HUES6 (cell line): ENCODE data around the gene ADAM15.

ENCODE experiments used
- H3K27ac ChIP-seq: 2 replicates; pipeline ENCODE4 v1.7.0; 2013; ENCODE audit warnings: low read depth, mild to moderate bottlenecking, low read length, inconsistent platforms
- H3K27me3 ChIP-seq: 2 replicates; pipeline ENCODE4 v1.6.1; 2013; ENCODE audit warnings: low read length; ENCODE audit not compliant: control insufficient read depth, insufficient read depth
- H3K36me3 ChIP-seq: 2 replicates; pipeline ENCODE4 v1.6.1; 2013; ENCODE audit warnings: low read length; ENCODE audit not compliant: control insufficient read depth, insufficient read depth
- H3K4me1 ChIP-seq: 2 replicates; pipeline ENCODE4 v1.6.1; 2013; ENCODE audit warnings: low read length; ENCODE audit not compliant: control insufficient read depth, insufficient read depth
- H3K4me3 ChIP-seq: 2 replicates; pipeline ENCODE4 v1.5.1; 2013; ENCODE audit warnings: low read depth, low read length
- H3K9ac ChIP-seq: one replicate; pipeline ENCODE4 v1.6.1; 2013; ENCODE audit warnings: mild to moderate bottlenecking, low read length
- H3K9me3 ChIP-seq: 2 replicates; pipeline ENCODE4 v1.6.1; 2013; ENCODE audit warnings: low read depth, low read length; ENCODE audit not compliant: control insufficient read depth, insufficient read depth

The ADAM15 gene

GRCh38 chr1:155086128-155086741 is 35.1 kb downstream of the ADAM15 start:
- peaks cover 35% of the 10 kb centered on the region for H3K27me3 ChIP-seq
- peak overlapping the region; percentile 84 for H3K4me3 ChIP-seq
- peaks cover 29% of the 10 kb centered on the region for H3K4me1 ChIP-seq
- no peak overlapping the region for H3K27ac ChIP-seq
- no peaks in the 10 kb centered on the region for H3K9me3 ChIP-seq
- no peaks in the 10 kb centered on the region for H3K36me3 ChIP-seq
- no peak overlapping the region for H3K9ac ChIP-seq

DNA sequence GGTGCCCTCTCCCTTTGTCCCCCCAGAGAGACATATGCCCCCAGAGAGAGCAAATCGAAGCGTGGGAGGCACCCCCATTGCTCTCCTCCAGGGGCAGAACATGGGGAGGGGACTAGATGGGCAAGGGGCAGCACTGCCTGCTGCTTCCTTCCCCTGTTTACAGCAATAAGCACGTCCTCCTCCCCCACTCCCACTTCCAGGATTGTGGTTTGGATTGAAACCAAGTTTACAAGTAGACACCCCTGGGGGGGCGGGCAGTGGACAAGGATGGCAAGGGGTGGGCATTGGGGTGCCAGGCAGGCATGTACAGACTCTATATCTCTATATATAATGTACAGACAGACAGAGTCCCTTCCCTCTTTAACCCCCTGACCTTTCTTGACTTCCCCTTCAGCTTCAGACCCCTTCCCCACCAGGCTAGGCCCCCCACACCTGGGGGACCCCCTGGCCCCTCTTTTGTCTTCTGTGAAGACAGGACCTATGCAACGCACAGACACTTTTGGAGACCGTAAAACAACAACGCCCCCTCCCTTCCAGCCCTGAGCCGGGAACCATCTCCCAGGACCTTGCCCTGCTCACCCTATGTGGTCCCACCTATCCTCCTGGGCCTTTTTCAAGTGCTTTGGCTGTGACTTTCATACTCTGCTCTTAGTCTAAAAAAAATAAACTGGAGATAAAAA is 35.9 kb downstream of the ADAM15 start:
- Histone ChIP-seq H3K9ac (no peak overlapping the region), H3K27ac (no peak overlapping the region), H3K9me3 (no peaks in the 10 kb centered on the region), H3K36me3 (no peaks in the 10 kb centered on the region), H3K27me3 (peaks cover 33% of the 10 kb centered on the region), H3K4me3 (no peak overlapping the region), H3K4me1 (peaks cover 29% of the 10 kb centered on the region)

- Histone ChIP-seq H3K4me1 (peaks cover 19% of the 10 kb centered on the region), H3K9ac (no peak overlapping the region), H3K36me3 (no peaks in the 10 kb centered on the region), H3K4me3 (peak overlapping the region; percentile 38; the same call in 1 of the 2 replicates), H3K9me3 (no peaks in the 10 kb centered on the region), H3K27me3 (peaks cover 17% of the 10 kb centered on the region), H3K27ac (no peak overlapping the region)
Observed at GRCh38 chr1:155091071-155092051, 40.2 kb downstream of the ADAM15 start.

DNA sequence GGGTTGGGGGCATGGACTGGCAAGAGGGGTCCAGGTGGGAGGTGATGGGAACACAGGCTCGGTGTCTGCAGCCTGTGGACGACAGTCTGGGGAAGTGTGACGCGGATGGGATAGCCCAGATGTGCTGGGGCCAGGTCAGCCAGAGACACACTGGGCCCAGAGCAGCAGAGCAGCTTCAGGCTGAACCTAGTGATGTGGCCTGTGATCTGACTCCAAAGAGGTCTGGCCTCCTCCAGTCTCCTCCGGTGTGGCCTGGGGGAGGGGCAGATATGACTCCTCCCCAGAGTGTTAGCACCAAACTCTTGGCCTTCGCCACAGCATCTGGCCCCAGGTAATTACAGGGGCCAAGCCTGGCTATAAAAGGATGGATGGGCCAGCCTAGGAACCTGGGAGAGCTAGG is 41.0 kb downstream of the ADAM15 start:
- Histone ChIP-seq H3K36me3 (no peaks in the 10 kb centered on the region), H3K9me3 (no peaks in the 10 kb centered on the region), H3K4me3 (no peak overlapping the region), H3K27ac (no peak overlapping the region), H3K27me3 (peaks cover 19% of the 10 kb centered on the region), H3K9ac (no peak overlapping the region), H3K4me1 (peaks cover 14% of the 10 kb centered on the region)

GRCh38 chr1:155092641-155093040 is 41.5 kb downstream of the ADAM15 start:
- Histone ChIP-seq H3K27ac (no peak overlapping the region), H3K4me3 (no peak overlapping the region), H3K4me1 (peaks cover 14% of the 10 kb centered on the region), H3K36me3 (no peaks in the 10 kb centered on the region), H3K9ac (no peak overlapping the region), H3K27me3 (peaks cover 19% of the 10 kb centered on the region), H3K9me3 (no peaks in the 10 kb centered on the region)

GRCh38 chr1:155093911-155094621 is 43.0 kb downstream of the ADAM15 start:
- Histone ChIP-seq H3K27me3 (peaks cover 17% of the 10 kb centered on the region), H3K27ac (no peak overlapping the region), H3K9ac (no peak overlapping the region), H3K4me1 (peaks cover 14% of the 10 kb centered on the region), H3K4me3 (no peak overlapping the region), H3K36me3 (no peaks in the 10 kb centered on the region), H3K9me3 (no peaks in the 10 kb centered on the region)

- Histone ChIP-seq H3K27me3 (peaks cover 17% of the 10 kb centered on the region), H3K36me3 (no peaks in the 10 kb centered on the region), H3K4me1 (peaks cover 14% of the 10 kb centered on the region), H3K9me3 (no peaks in the 10 kb centered on the region), H3K27ac (no peak overlapping the region), H3K4me3 (no peak overlapping the region), H3K9ac (no peak overlapping the region)
Observed at GRCh38 chr1:155094622-155094948, 43.5 kb downstream of the ADAM15 start.

DNA sequence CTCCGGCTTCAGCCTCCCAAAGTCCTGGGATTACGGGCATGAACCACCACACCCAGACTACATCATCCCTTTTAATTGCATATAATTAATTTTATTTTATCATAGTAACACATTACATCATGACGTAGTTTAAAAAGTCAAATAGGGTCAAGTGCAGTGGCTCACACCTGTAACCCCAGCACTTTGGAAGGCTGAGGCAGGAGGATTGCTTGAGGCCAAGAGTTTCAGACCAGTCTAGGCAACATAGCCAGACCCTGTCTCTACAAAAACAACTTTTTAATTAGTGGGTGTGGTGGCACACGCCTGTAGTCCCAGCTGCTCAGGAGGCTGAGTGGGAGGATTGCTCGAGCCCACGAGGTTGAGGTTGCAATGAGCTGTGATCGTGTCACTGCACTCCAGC is 48.2 kb downstream of the ADAM15 start:
- Histone ChIP-seq H3K9ac (no peak overlapping the region), H3K27me3 (peaks cover 3% of the 10 kb centered on the region; the same call in 1 of the 2 replicates), H3K4me1 (no peaks in the 10 kb centered on the region), H3K36me3 (no peaks in the 10 kb centered on the region), H3K27ac (no peak overlapping the region), H3K4me3 (no peak overlapping the region), H3K9me3 (no peaks in the 10 kb centered on the region)

DNA sequence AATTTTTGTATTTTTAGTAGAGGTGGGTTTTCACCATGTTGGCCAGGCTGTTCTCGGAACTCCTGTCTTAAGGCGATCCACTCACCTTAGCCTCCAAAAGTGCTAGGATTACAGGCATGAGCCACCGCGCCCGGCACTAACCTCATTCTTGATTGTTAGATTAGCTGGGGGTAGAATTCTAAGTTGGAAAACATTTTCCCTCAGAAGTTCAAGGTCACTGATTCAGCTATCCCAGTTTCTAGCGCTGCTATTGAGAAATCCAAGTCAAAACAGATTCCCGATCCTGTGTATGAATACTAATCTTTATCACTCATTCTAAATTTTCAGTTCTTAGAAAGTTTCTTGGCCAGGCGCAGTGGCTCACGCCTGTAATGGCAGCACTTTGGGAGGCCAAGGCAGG is 52.2 kb downstream of the ADAM15 start:
- Histone ChIP-seq H3K4me3 (no peak overlapping the region), H3K4me1 (no peaks in the 10 kb centered on the region)

DNA sequence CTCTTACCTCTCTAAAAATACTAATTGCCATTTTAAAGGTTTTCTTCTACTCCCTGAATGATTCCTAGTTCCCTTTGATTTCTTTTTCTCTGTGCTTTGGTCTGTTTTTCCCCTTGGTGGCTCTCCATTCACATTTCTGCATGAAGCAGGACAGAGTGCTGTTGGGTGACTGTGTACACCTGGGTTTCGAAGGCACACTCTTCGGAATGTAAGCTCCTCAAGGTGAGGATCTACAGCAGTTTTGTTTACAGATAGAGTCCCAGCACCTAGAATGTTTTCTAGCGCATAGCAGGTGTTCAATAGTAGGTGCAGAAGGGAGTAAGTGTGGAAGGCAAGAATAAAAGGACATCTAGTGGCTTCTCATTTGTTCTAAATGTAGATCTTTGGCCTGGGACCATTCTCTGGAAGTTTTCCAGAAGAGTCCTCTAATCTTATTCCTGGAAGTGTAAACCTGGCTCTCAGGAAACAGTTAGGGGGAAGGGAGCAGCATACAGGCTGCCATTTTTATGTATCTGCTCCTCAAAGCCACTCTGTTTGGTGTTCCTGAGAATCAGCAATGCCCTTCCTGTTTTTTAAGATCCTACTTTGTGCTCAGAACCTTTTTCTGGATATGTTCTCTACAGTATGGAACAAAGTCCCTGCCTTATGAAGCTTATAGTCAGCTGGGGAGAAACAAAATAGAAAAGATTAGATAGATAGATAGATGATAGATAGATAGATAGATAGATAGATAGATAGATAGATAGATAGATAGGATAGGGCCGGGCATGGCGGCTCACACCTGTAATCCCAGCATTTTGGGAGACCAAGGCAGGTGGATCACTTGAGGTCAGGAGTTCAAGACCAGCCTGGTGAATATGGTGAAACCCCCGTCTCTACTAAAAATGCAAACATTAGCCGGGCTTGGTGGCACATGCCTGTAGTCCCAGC is 53.8 kb downstream of the ADAM15 start:
- H3K9ac ChIP-seq, result no peak overlapping the region
- no peaks in the 10 kb centered on the region; the same call in 1 of the 2 replicates for H3K27me3 ChIP-seq
- H3K4me3 ChIP-seq, result no peak overlapping the region
- H3K9me3 ChIP-seq, result no peaks in the 10 kb centered on the region
- no peak overlapping the region for H3K27ac ChIP-seq
- no peaks in the 10 kb centered on the region for H3K36me3 ChIP-seq
- no peaks in the 10 kb centered on the region for H3K4me1 ChIP-seq

More for the DNA sequence above, 52.2 kb downstream of the ADAM15 start:
- Histone ChIP-seq H3K9ac (no peak overlapping the region), H3K36me3 (no peaks in the 10 kb centered on the region), H3K9me3 (no peaks in the 10 kb centered on the region), H3K27ac (no peak overlapping the region), H3K27me3 (no peaks in the 10 kb centered on the region; the same call in 1 of the 2 replicates)
